ENCODE data around the gene HSF4. TPM values are rescaled to one million over a fixed set of nuclear protein-coding genes. Genes with fewer than 3 reads are reported as not detected.

HSF4 gene
- total and polyA plus RNA-seq, 2 of the 4 experiments (the other 2 are of a cell fraction) = 0.54 to 7.5 TPM

- no TSS peak for BruUV-seq (replicated peaks)
- TF ChIP-seq MXI1 (IDR thresholded peaks at IDR 0.05; ENCODE audit: borderline replicate concordance, low read depth, low read length) (no peak), SMC3 (IDR thresholded peaks at IDR 0.05; ENCODE audit: low read depth, low read length) (no peak), BHLHE40 (IDR thresholded peaks at IDR 0.05; ENCODE audit: low read depth, low read length) (no peak), POLR2A (IDR thresholded peaks at IDR 0.05; ENCODE audit: low read depth, low read length) (no peak), MAZ (IDR thresholded peaks at IDR 0.05; ENCODE audit: borderline replicate concordance, low read depth, low read length) (no peak), RCOR1 (IDR thresholded peaks at IDR 0.05; ENCODE audit: insufficient replicate concordance, low read length) (no peak), CHD1 (IDR thresholded peaks at IDR 0.05; ENCODE audit: low read depth, low read length) (no peak), RAD21 (IDR thresholded peaks at IDR 0.05; ENCODE audit: low read length) (no peak), FOS (IDR thresholded peaks at IDR 0.05; ENCODE audit: low read depth, low read length) (no peak)
- TF ChIP-seq, protein P1, sequence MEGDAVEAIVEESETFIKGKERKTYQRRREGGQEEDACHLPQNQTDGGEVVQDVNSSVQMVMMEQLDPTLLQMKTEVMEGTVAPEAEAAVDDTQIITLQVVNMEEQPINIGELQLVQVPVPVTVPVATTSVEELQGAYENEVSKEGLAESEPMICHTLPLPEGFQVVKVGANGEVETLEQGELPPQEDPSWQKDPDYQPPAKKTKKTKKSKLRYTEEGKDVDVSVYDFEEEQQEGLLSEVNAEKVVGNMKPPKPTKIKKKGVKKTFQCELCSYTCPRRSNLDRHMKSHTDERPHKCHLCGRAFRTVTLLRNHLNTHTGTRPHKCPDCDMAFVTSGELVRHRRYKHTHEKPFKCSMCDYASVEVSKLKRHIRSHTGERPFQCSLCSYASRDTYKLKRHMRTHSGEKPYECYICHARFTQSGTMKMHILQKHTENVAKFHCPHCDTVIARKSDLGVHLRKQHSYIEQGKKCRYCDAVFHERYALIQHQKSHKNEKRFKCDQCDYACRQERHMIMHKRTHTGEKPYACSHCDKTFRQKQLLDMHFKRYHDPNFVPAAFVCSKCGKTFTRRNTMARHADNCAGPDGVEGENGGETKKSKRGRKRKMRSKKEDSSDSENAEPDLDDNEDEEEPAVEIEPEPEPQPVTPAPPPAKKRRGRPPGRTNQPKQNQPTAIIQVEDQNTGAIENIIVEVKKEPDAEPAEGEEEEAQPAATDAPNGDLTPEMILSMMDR (conservative IDR thresholded peaks at IDR 0.05; ENCODE audit: low read depth, low read length) = no peak
- H2BK15ac ChIP-seq (ENCODE audit: low read depth, low read length) = no peak overlapping the region
- H2AK5ac ChIP-seq (ENCODE audit: low read depth, low read length) = no peak overlapping the region
- WGBS, 2 experiments (ENCODE audit: extremely low coverage in 2 of 2, insufficient read length in 1 of 2) = 78% methylated on average over 4 of the region's 8 CpGs; no CpG with 5 or more reads in 1 of the 2 experiments
- H3K36me3 ChIP-seq (ENCODE audit: control insufficient read depth, insufficient read depth, low read length) = peaks cover 24% of the 10 kb centered on the region
- no peaks in the 10 kb centered on the region for H3K27me3 ChIP-seq (ENCODE audit: control insufficient read depth, insufficient read depth, low read length)
- H3K9ac ChIP-seq (ENCODE audit: low read depth, low read length) = no peak overlapping the region
- no peak overlapping the region for H3K18ac ChIP-seq (ENCODE audit: low read depth, low read length)
- H3K79me1 ChIP-seq (ENCODE audit: low read depth in 1 of 2, low read length in 2 of 2) = peaks cover 0 to 9% of the 10 kb centered on the region in 2 experiments; a peak in 1 of 4 replicates
- H2AK9ac ChIP-seq (replicated peaks; ENCODE audit: low read depth, low read length, poor library complexity) = no peak overlapping the region
- 0 out of 2 replicates have a peak, but pooled peaks cover 6% of the 10 kb centered on the region for H4K20me1 ChIP-seq (ENCODE audit: insufficient read depth, low read length)
- H4K8ac ChIP-seq (ENCODE audit: low read depth in 2 of 2, low read length in 2 of 2) = no peak overlapping the region
- H3K14ac ChIP-seq (replicated peaks; ENCODE audit: low read depth, low read length) = no peak overlapping the region
- no peak overlapping the region for H4K5ac ChIP-seq (ENCODE audit: low read depth, low read length)
- H3K9me1 ChIP-seq (ENCODE audit: insufficient read depth, low read length) = peaks cover 20% of the 10 kb centered on the region
- no peaks in the 10 kb centered on the region for H3K9me3 ChIP-seq (ENCODE audit: control insufficient read depth, insufficient read depth, low read length)
- ChIA-PET POLR2A (ENCODE audit: unreplicated experiment) (no interaction called here), CTCF (no interaction called here)
- intact Hi-C loops (cut with micrococcal nuclease) = no loop called here
- no peak overlapping the region for H3K27ac ChIP-seq (ENCODE audit: insufficient read depth, low read length)
- H2AFZ ChIP-seq (replicated peaks; ENCODE audit: low read length, poor library complexity) = peak overlapping the region; percentile 51
- in situ Hi-C loops (cut with MboI; ENCODE audit: low sequenced_read_pairs) = no loop called here
- H3K4me1 ChIP-seq (ENCODE audit: control insufficient read depth, insufficient read depth, low read length) = peaks cover 8% of the 10 kb centered on the region
- no peak overlapping the region for H2BK5ac ChIP-seq (ENCODE audit: low read depth, low read length, poor library complexity, severe bottlenecking)
- no peak overlapping the region for H3K4me3 ChIP-seq (ENCODE audit: insufficient read depth, low read depth, low read length)
- no peak for ATAC-seq (ENCODE audit: low read depth)
- DNase-seq = no peak
- no peak overlapping the region for H4K91ac ChIP-seq (ENCODE audit: insufficient read depth, low read depth, low read length)
- no peak overlapping the region for H2BK120ac ChIP-seq (ENCODE audit: low read depth, low read length)
- no peak overlapping the region for H2BK20ac ChIP-seq (ENCODE audit: low read depth, low read length)
- H3K4ac ChIP-seq (ENCODE audit: low read depth, low read length) = no peak overlapping the region
- H3K56ac ChIP-seq (ENCODE audit: extremely low read depth, insufficient read depth, low read length) = no peak overlapping the region
- H3K23ac ChIP-seq (ENCODE audit: low read depth, low read length) = no peak overlapping the region
- dilution Hi-C loops (cut with HindIII; ENCODE audit: low sequenced_read_pairs, unreplicated experiment) = no loop called here
- H3K4me2 ChIP-seq (ENCODE audit: low read depth, low read length) = no peak overlapping the region
Observed at GRCh38 chr16:67206129-67206837, 41.7 kb downstream of the HSF4 start.
